ENCODE results near the gene CERS6.

GRCh38 chr2:168639441-168639898, 183.4 kb downstream of the CERS6 start:
- TF ChIP-seq, protein P1, sequence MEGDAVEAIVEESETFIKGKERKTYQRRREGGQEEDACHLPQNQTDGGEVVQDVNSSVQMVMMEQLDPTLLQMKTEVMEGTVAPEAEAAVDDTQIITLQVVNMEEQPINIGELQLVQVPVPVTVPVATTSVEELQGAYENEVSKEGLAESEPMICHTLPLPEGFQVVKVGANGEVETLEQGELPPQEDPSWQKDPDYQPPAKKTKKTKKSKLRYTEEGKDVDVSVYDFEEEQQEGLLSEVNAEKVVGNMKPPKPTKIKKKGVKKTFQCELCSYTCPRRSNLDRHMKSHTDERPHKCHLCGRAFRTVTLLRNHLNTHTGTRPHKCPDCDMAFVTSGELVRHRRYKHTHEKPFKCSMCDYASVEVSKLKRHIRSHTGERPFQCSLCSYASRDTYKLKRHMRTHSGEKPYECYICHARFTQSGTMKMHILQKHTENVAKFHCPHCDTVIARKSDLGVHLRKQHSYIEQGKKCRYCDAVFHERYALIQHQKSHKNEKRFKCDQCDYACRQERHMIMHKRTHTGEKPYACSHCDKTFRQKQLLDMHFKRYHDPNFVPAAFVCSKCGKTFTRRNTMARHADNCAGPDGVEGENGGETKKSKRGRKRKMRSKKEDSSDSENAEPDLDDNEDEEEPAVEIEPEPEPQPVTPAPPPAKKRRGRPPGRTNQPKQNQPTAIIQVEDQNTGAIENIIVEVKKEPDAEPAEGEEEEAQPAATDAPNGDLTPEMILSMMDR (IDR thresholded peaks at IDR 0.05) = no peak
- TF ChIP-seq POLR2A (IDR thresholded peaks at IDR 0.05) = no peak
